Measurements from ENCODE around the gene FAM136A. TPM values are rescaled to one million over a fixed set of nuclear protein-coding genes. Genes with fewer than 3 reads are reported as not detected.
"Not testable (repeated sequence)": the region's sequence is repeated elsewhere in the genome, so short reads cannot be mapped to it uniquely, and the experiment has no call there.

FAM136A gene
- polyA plus RNA-seq, 4 donors: 34.4 to 78.2 (median 73.7) TPM

GRCh38 chr2:70300771-70301343 lies 1.0 kb downstream of the FAM136A start:
- DNase-seq (ENCODE audit: low read depth in 4 of 4, low spot score in 3 of 4): no peak

- DNase-seq (ENCODE audit: low read depth in 4 of 4, low spot score in 3 of 4): not testable (repeated sequence)
Observed at GRCh38 chr2:70297828-70298227, 4.0 kb downstream of the FAM136A start.

- no peak for DNase-seq (ENCODE audit: low read depth in 4 of 4, low spot score in 3 of 4)
Observed at GRCh38 chr2:70283500-70284191, 18.2 kb downstream of the FAM136A start.

- DNase-seq (ENCODE audit: low read depth in 4 of 4, low spot score in 3 of 4): no peak
Observed at GRCh38 chr2:70282439-70282838, 19.4 kb downstream of the FAM136A start.

- DNase-seq (ENCODE audit: low read depth in 4 of 4, low spot score in 3 of 4): no peak
Observed at GRCh38 chr2:70280242-70280798, 21.5 kb downstream of the FAM136A start.

GRCh38 chr2:70270323-70270722 lies 31.5 kb downstream of the FAM136A start:
- no peak for DNase-seq (ENCODE audit: low read depth in 4 of 4, low spot score in 3 of 4)

- not testable (repeated sequence) for DNase-seq (ENCODE audit: low read depth in 4 of 4, low spot score in 3 of 4)
Observed at GRCh38 chr2:70269422-70270302, 32.2 kb downstream of the FAM136A start.

GRCh38 chr2:70266925-70267324 lies 34.9 kb downstream of the FAM136A start:
- DNase-seq (ENCODE audit: low read depth in 4 of 4, low spot score in 3 of 4): not testable (repeated sequence)

GRCh38 chr2:70261501-70261900 lies 40.4 kb downstream of the FAM136A start:
- DNase-seq (ENCODE audit: low read depth in 4 of 4, low spot score in 3 of 4): no peak

GRCh38 chr2:70258532-70258875 lies 43.4 kb downstream of the FAM136A start:
- peak in 1 of 4 donors; percentile 8 for DNase-seq (ENCODE audit: low read depth in 4 of 4, low spot score in 3 of 4)

GRCh38 chr2:70255637-70256314 lies 46.1 kb downstream of the FAM136A start:
- DNase-seq (ENCODE audit: low read depth in 4 of 4, low spot score in 3 of 4): no peak

GRCh38 chr2:70250434-70250833 lies 51.4 kb downstream of the FAM136A start:
- no peak for DNase-seq (ENCODE audit: low read depth in 4 of 4, low spot score in 3 of 4)

GRCh38 chr2:70248181-70248847 lies 53.6 kb downstream of the FAM136A start, which contains the start of gene TIA1:
Gene TIA1, minus strand, starts transcription at chr2:70248628. Its CDS starts 198 bp downstream, at chr2:70248430.
- peak; percentile 97 to 98 (median 98) for DNase-seq (ENCODE audit: low read depth in 4 of 4, low spot score in 3 of 4)

- DNase-seq (ENCODE audit: low read depth in 4 of 4, low spot score in 3 of 4): peak in 1 of 4 donors; percentile 6
Observed at GRCh38 chr2:70247364-70248180, 54.3 kb downstream of the FAM136A start.

Other genes starting within 250 kb of the FAM136A start
- 100 to 1,000 TPM; 234 to 314 (median 281) TPM for gene PCBP1, start 214.6 kb downstream of the FAM136A start, polyA plus RNA-seq (ENCODE audit: insufficient read length in 4 of 4)
- gene C2orf42, start 111.0 kb downstream of the FAM136A start, polyA plus RNA-seq (ENCODE audit: insufficient read length in 4 of 4): 10 to 100 TPM; 13.3 to 19.0 (median 18.2) TPM
- gene TIA1, start 53.4 kb downstream of the FAM136A start, polyA plus RNA-seq (ENCODE audit: insufficient read length in 4 of 4): 100 to 1,000 TPM; 410 to 561 (median 495) TPM
- gene PCYOX1, start 43.9 kb downstream of the FAM136A start, polyA plus RNA-seq (ENCODE audit: insufficient read length in 4 of 4): 10 to 100 TPM; 61.5 to 88.3 (median 74.5) TPM
- gene SNRPG, start 8.3 kb downstream of the FAM136A start, polyA plus RNA-seq (ENCODE audit: insufficient read length in 4 of 4): 100 to 1,000 TPM in 3 of 4 donors, 10 to 100 TPM in 1; 97.5 to 168 (median 131) TPM